SK-N-SH (cell line): ENCODE results near the gene ENTHD1. TPM values are rescaled to one million over a fixed set of nuclear protein-coding genes. Genes with fewer than 3 reads are reported as not detected.

ENCODE experiments used
- CTCF ChIA-PET: fragments of 300-600, 350-600 bp; formaldehyde crosslinking; extraction: SDS; loops from one replicate; lab custom pipeline; 2021; lab: Yijun Ruan, JAX
- POLR2A ChIA-PET: fragments of 350-600 bp; sonication (Branson Sonifier 250); formaldehyde crosslinking; extraction: SDS; loops from one replicate; lab custom pipeline; 2020; ENCODE audit warnings: antibody characterized with exemption, inconsistent platforms; lab: Yijun Ruan, JAX
- DNase-seq: peaks from one replicate; pipeline ENCODE4 v3.0.0; 2012
- H2AFZ ChIP-seq: fragments of 200-600 bp; sonication (generic); 2 replicates; pipeline ENCODE4 v1.8.1; 2016; ENCODE audit warnings: antibody characterized with exemption, mild to moderate bottlenecking, low read depth
- H3F3A ChIP-seq: fragments of 200-600 bp; sonication (generic); replicated peaks from 2 replicates; pipeline ENCODE3; 2016; ENCODE audit warnings: antibody characterized with exemption, mild to moderate bottlenecking; ENCODE audit not compliant: insufficient read depth
- H3K27ac ChIP-seq, 2 experiments: fragments of 200-500 bp in 1 of 2; fragments of 200-600 bp in 1 of 2; sonication (Bioruptor generic) in 1 of 2; sonication (generic), shearing (Covaris generic) in 1 of 2; 2 replicates each; pipeline versions ENCODE4 v1.5.1 to v1.6.1; 2014 to 2016; ENCODE audit warnings: low read depth in 2 of 2, inconsistent platforms in 1 of 2, low read length in 1 of 2, mild to moderate bottlenecking in 1 of 2, mixed read lengths in 1 of 2
- H3K27me3 ChIP-seq: fragments of 200-600 bp; sonication (generic), shearing (Covaris generic); 2 replicates; pipeline ENCODE4 v1.6.1; 2016; ENCODE audit warnings: mixed run types; ENCODE audit not compliant: insufficient read depth
- H3K36me3 ChIP-seq, 2 experiments: fragments of 200-500 bp in 1 of 2; fragments of 200-600 bp in 1 of 2; sonication (Bioruptor generic) in 1 of 2; sonication (generic) in 1 of 2; replicated peaks in 1 of 2; 2 replicates each; pipeline versions ENCODE3 to v1.5.1; 2014 to 2016; ENCODE audit warnings: low read length in 1 of 2, mild to moderate bottlenecking in 1 of 2; ENCODE audit not compliant: insufficient read depth in 2 of 2, control insufficient read depth in 1 of 2
- H3K4me1 ChIP-seq, 2 experiments: fragments of 200-500 bp in 1 of 2; fragments of 200-600 bp in 1 of 2; sonication (Bioruptor generic) in 1 of 2; sonication (generic), shearing (Covaris generic) in 1 of 2; 2 replicates each; pipeline versions ENCODE4 v1.5.1 to v1.6.1; 2014 to 2016; ENCODE audit warnings: low read depth in 1 of 2, low read length in 1 of 2, mixed run types in 1 of 2; ENCODE audit not compliant: insufficient read depth in 2 of 2, control insufficient read depth in 1 of 2
- H3K4me2 ChIP-seq: fragments of 200-600 bp; sonication (generic), shearing (Covaris generic); 2 replicates; pipeline ENCODE4 v1.6.1; 2017; ENCODE audit warnings: mixed run types
- H3K4me3 ChIP-seq, 2 experiments: fragments of 200-500 bp in 1 of 2; fragments of 200-600 bp in 1 of 2; sonication (Bioruptor generic) in 1 of 2; sonication (generic), shearing (Covaris generic) in 1 of 2; 2 replicates each; pipeline versions ENCODE4 v1.5.1 to v1.8.1; 2014 to 2016; ENCODE audit warnings: low read depth in 2 of 2, inconsistent platforms in 1 of 2, low read length in 1 of 2, mild to moderate bottlenecking in 1 of 2, mixed read lengths in 1 of 2, moderate library complexity in 1 of 2
- H3K79me2 ChIP-seq: fragments of 200-600 bp; sonication (generic); 2 replicates; pipeline ENCODE4 v1.8.1; 2017; ENCODE audit warnings: mild to moderate bottlenecking; ENCODE audit not compliant: insufficient read depth
- H3K9ac ChIP-seq: fragments of 200-600 bp; sonication (generic); 2 replicates; pipeline ENCODE4 v1.6.1; 2017; ENCODE audit warnings: mixed run types
- H3K9me2 ChIP-seq: fragments of 200-600 bp; sonication (generic); 2 replicates; pipeline ENCODE4 v1.6.1; 2017; ENCODE audit warnings: mixed run types
- H3K9me3 ChIP-seq: fragments of 200-600 bp; sonication (generic); 2 replicates; pipeline ENCODE4 v1.6.1; 2017; ENCODE audit warnings: mixed run types, mild to moderate bottlenecking, moderate library complexity
- H4K20me1 ChIP-seq: fragments of 200-600 bp; sonication (generic); 2 replicates; pipeline ENCODE4 v1.6.1; 2017; ENCODE audit warnings: mild to moderate bottlenecking, mixed run types; ENCODE audit not compliant: insufficient read depth
- EP300 ChIP-seq, 2 experiments: IDR thresholded peaks; 2 replicates each; pipeline versions ENCODE4 v1.4.0 to v1.6.1; 2012; ENCODE audit warnings: borderline replicate concordance in 1 of 2, low read depth in 1 of 2, low read length in 1 of 2
- FOSL2 ChIP-seq: IDR thresholded peaks from 2 replicates; pipeline ENCODE4 v1.4.0; 2012; ENCODE audit warnings: low read depth, mild to moderate bottlenecking, moderate library complexity, borderline replicate concordance
- FOXJ3 ChIP-seq: sonication (generic); formaldehyde crosslinking; IDR thresholded peaks from 2 replicates; pipeline ENCODE4 v1.5.1; 2020; ENCODE audit warnings: mild to moderate bottlenecking, missing genetic modification reagents
- FOXM1 ChIP-seq: IDR thresholded peaks from 2 replicates; pipeline ENCODE4 v1.4.0; 2012; ENCODE audit warnings: low read depth, mild to moderate bottlenecking
- GABPA ChIP-seq: IDR thresholded peaks from 2 replicates; pipeline ENCODE4 v1.4.0; 2012; ENCODE audit warnings: low read depth, mild to moderate bottlenecking
- GATA2 ChIP-seq: sonication (generic); formaldehyde crosslinking; IDR thresholded peaks from 2 replicates; pipeline ENCODE4 v1.5.0; 2020; ENCODE audit warnings: mild to moderate bottlenecking, missing genetic modification reagents
- JUND ChIP-seq: IDR thresholded peaks from 2 replicates; pipeline ENCODE4 v1.4.0; 2012
- MXI1 ChIP-seq: IDR thresholded peaks from 2 replicates; pipeline ENCODE4 v1.6.1; 2012; ENCODE audit warnings: mild to moderate bottlenecking, low read depth, low read length, improper control_type of control experiment
- NFIC ChIP-seq: IDR thresholded peaks from 2 replicates; pipeline ENCODE4 v1.4.0; 2012; ENCODE audit warnings: borderline replicate concordance
- NRF1 ChIP-seq: IDR thresholded peaks from 2 replicates; pipeline ENCODE4 v1.6.1; 2012; ENCODE audit warnings: low read depth, mild to moderate bottlenecking, low read length
- RAD21 ChIP-seq: IDR thresholded peaks from 2 replicates; pipeline ENCODE4 v1.6.1; 2012; ENCODE audit warnings: mild to moderate bottlenecking, low read length
- RCOR1 ChIP-seq: fragments of 150-350 bp; IDR thresholded peaks from 2 replicates; pipeline ENCODE4 v1.6.1; 2017; ENCODE audit warnings: antibody characterized with exemption, low read length
- SMC3 ChIP-seq: IDR thresholded peaks from 2 replicates; pipeline ENCODE4 v1.6.1; 2012; ENCODE audit warnings: low read depth, low read length, improper control_type of control experiment
- TEAD4 ChIP-seq: IDR thresholded peaks from 2 replicates; pipeline ENCODE4 v1.4.0; 2012; ENCODE audit warnings: mild to moderate bottlenecking, borderline replicate concordance; ENCODE audit not compliant: insufficient read depth
- YY1 ChIP-seq: IDR thresholded peaks from 2 replicates; pipeline ENCODE4 v1.4.0; 2012; ENCODE audit warnings: low read depth, mild to moderate bottlenecking
- WGBS: methylation state at CpG from one replicate; pipeline ENCODE4 v1.1.6; 2017; ENCODE audit warnings: low lambda C conversion rate; 5-methylcytosine and 5-hydroxymethylcytosine counted together
- polyA plus RNA-seq, 3 experiments: library from polyadenylated mRNA; depleted of rRNA; stranded (reverse); fragments of >200 nt; gene quantifications; 2 replicates each; pipeline ENCODE4 v1.2.3, GENCODE V29; 2012
- TF ChIP-seq, protein P1 (sequence below): IDR thresholded peaks from 2 replicates; pipeline ENCODE4 v1.6.1; 2012; ENCODE audit warnings: mild to moderate bottlenecking, low read depth, low read length, moderate library complexity
- TF ChIP-seq, protein P2 (sequence below): fragments of 150-350 bp; IDR thresholded peaks from 2 replicates; pipeline ENCODE4 v1.6.1; 2016; ENCODE audit warnings: mild to moderate bottlenecking, low read depth, low read length
- TF ChIP-seq, protein P3 (sequence below): IDR thresholded peaks from 2 replicates; pipeline ENCODE4 v1.4.0; 2012; ENCODE audit warnings: low read depth
- TF ChIP-seq, protein P4 (sequence below): fragments of 200-600 bp; sonication (generic); IDR thresholded peaks from 2 replicates; pipeline ENCODE4 v1.6.1; 2017; ENCODE audit warnings: antibody characterized with exemption, mild to moderate bottlenecking, moderate library complexity

Gene ENTHD1
- polyA plus RNA-seq, 1 of the 3 experiments (the other 2 are of a cell fraction) = not detected

DNA sequence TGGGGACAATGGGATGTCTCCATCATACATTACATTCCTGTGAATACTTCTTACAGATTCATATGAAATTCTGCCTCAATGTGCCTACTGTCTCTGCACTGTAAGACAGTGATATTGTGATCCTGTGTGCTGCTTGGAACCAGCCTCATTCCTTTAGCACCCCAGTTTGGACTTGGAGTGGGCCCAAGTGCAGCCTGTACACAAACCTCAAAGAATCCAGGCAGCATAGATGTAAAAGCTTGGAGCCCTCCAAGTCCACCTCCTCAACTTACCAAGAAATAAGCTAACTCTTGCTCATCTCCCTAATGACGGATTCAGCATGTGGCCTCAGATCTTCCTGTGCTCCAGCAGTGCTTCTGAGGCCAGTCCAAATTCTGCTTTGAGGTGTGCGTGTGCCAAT lies 31.7 kb upstream of the ENTHD1 start:
- no peak for DNase-seq
- Histone ChIP-seq H3K4me2 (no peak overlapping the region), H3K9me3 (no peaks in the 10 kb centered on the region), H3F3A (no peaks in the 10 kb centered on the region), H3K36me3 (no peaks in the 10 kb centered on the region), H3K79me2 (no peaks in the 10 kb centered on the region), H2AFZ (no peak overlapping the region), H3K9me2 (no peaks in the 10 kb centered on the region), H3K4me1 (peaks cover 0 to 2% of the 10 kb centered on the region in 2 experiments; a peak in 1 of 4 replicates), H4K20me1 (no peaks in the 10 kb centered on the region), H3K27me3 (no peaks in the 10 kb centered on the region), H3K4me3 (no peak overlapping the region), H3K27ac (no peak overlapping the region), H3K9ac (no peak overlapping the region)
- ChIA-PET CTCF (interaction anchor here (1.6 kb wide), 1 partner anchor 100 kb away, joined by 5 read pairs; no protein-coding TSS in a partner anchor), POLR2A (no interaction called here)
- TF ChIP-seq NFIC (no peak), FOXJ3 (CRISPR knock-in tag) (no peak), RCOR1 (no peak), TEAD4 (no peak), YY1 (no peak)
- TF ChIP-seq, protein P1, sequence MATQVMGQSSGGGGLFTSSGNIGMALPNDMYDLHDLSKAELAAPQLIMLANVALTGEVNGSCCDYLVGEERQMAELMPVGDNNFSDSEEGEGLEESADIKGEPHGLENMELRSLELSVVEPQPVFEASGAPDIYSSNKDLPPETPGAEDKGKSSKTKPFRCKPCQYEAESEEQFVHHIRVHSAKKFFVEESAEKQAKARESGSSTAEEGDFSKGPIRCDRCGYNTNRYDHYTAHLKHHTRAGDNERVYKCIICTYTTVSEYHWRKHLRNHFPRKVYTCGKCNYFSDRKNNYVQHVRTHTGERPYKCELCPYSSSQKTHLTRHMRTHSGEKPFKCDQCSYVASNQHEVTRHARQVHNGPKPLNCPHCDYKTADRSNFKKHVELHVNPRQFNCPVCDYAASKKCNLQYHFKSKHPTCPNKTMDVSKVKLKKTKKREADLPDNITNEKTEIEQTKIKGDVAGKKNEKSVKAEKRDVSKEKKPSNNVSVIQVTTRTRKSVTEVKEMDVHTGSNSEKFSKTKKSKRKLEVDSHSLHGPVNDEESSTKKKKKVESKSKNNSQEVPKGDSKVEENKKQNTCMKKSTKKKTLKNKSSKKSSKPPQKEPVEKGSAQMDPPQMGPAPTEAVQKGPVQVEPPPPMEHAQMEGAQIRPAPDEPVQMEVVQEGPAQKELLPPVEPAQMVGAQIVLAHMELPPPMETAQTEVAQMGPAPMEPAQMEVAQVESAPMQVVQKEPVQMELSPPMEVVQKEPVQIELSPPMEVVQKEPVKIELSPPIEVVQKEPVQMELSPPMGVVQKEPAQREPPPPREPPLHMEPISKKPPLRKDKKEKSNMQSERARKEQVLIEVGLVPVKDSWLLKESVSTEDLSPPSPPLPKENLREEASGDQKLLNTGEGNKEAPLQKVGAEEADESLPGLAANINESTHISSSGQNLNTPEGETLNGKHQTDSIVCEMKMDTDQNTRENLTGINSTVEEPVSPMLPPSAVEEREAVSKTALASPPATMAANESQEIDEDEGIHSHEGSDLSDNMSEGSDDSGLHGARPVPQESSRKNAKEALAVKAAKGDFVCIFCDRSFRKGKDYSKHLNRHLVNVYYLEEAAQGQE = no peak
- no CpG with 5 or more reads among the region's 2 CpGs for WGBS

DNA sequence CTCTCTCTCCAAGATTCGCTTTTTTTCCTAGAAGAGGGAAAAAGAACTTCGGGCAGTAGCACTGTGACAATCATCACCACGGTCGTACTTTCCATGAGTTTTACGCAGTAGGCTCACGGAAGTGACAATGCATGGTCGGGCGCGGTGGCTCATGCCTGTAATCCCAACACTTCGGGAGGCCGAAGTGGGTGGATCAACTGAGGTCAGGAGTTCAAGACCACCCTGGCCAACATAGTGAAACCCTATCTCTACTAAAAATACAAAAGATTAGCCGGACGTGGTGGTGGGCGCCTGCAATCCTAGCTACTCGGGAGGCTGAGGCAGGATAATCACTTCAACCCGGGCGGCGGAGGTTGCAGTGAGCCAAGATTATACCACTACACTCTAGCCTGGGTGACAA lies 30.7 kb upstream of the ENTHD1 start:
- no peak overlapping the region for H2AFZ ChIP-seq
- H3K4me3 ChIP-seq = no peak overlapping the region
- peaks cover 0 to 4% of the 10 kb centered on the region in 2 experiments; a peak in 1 of 4 replicates for H3K4me1 ChIP-seq
- DNase-seq = no peak
- ChIA-PET CTCF (no interaction called here), POLR2A (no interaction called here)
- no peaks in the 10 kb centered on the region for H3K36me3 ChIP-seq
- no peaks in the 10 kb centered on the region for H3K27me3 ChIP-seq
- WGBS = 82% methylated on average over 12 of the region's 18 CpGs
- H3K9me2 ChIP-seq = no peaks in the 10 kb centered on the region
- H3K4me2 ChIP-seq = no peak overlapping the region
- no peaks in the 10 kb centered on the region for H3K79me2 ChIP-seq
- no peak overlapping the region for H3K27ac ChIP-seq
- no peak overlapping the region for H3K9ac ChIP-seq
- no peaks in the 10 kb centered on the region for H3K9me3 ChIP-seq
- H4K20me1 ChIP-seq = no peaks in the 10 kb centered on the region
- no peaks in the 10 kb centered on the region for H3F3A ChIP-seq
- TF ChIP-seq FOSL2 = no peak
- TF ChIP-seq FOXM1 = no peak
- no peak for TF ChIP-seq GABPA
- no peak for TF ChIP-seq NRF1
- no peak for TF ChIP-seq NFIC
- TF ChIP-seq, protein P2, sequence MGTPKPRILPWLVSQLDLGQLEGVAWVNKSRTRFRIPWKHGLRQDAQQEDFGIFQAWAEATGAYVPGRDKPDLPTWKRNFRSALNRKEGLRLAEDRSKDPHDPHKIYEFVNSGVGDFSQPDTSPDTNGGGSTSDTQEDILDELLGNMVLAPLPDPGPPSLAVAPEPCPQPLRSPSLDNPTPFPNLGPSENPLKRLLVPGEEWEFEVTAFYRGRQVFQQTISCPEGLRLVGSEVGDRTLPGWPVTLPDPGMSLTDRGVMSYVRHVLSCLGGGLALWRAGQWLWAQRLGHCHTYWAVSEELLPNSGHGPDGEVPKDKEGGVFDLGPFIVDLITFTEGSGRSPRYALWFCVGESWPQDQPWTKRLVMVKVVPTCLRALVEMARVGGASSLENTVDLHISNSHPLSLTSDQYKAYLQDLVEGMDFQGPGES = no peak
- TF ChIP-seq GATA2 = no peak
- no peak for TF ChIP-seq YY1
- no peak for TF ChIP-seq RAD21
- TF ChIP-seq MXI1 = no peak
- TF ChIP-seq, protein P3, sequence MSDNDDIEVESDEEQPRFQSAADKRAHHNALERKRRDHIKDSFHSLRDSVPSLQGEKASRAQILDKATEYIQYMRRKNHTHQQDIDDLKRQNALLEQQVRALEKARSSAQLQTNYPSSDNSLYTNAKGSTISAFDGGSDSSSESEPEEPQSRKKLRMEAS = no peak
- no peak for TF ChIP-seq JUND
- no peak for TF ChIP-seq EP300 (IDR thresholded peaks at IDR 0.05; ENCODE audit: borderline replicate concordance in 1 of 2, low read depth in 1 of 2, low read length in 1 of 2)
- no peak for TF ChIP-seq RCOR1
- TF ChIP-seq, protein P4, sequence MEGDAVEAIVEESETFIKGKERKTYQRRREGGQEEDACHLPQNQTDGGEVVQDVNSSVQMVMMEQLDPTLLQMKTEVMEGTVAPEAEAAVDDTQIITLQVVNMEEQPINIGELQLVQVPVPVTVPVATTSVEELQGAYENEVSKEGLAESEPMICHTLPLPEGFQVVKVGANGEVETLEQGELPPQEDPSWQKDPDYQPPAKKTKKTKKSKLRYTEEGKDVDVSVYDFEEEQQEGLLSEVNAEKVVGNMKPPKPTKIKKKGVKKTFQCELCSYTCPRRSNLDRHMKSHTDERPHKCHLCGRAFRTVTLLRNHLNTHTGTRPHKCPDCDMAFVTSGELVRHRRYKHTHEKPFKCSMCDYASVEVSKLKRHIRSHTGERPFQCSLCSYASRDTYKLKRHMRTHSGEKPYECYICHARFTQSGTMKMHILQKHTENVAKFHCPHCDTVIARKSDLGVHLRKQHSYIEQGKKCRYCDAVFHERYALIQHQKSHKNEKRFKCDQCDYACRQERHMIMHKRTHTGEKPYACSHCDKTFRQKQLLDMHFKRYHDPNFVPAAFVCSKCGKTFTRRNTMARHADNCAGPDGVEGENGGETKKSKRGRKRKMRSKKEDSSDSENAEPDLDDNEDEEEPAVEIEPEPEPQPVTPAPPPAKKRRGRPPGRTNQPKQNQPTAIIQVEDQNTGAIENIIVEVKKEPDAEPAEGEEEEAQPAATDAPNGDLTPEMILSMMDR = no peak
- no peak for TF ChIP-seq FOXJ3 (CRISPR knock-in tag)
- TF ChIP-seq SMC3 = no peak
